ENCODE data around the gene NMT1. TPM values are rescaled to one million over a fixed set of nuclear protein-coding genes. Genes with fewer than 3 reads are reported as not detected.

NMT1 gene
- total and polyA plus RNA-seq, 2 of the 13 experiments (the other 11 are each of a cell fraction or from before 2014, with no cell fraction given) = 75.7 to 142 TPM

GRCh38 chr17:45110676-45111611, 49.8 kb downstream of the NMT1 start (continued):
- 0 out of 2 replicates have a peak, but pooled peaks have one; percentile 25 for TF ChIP-seq ZNF782 (CRISPR knock-in tag; IDR thresholded peaks at IDR 0.05; ENCODE audit: borderline replicate concordance)
- TF ChIP-seq POLR2G (IDR thresholded peaks at IDR 0.05; ENCODE audit: low read depth, low read length) = peak; percentile 48; the same call in 1 of the 2 replicates
- TF ChIP-seq NFE2L2 (IDR thresholded peaks at IDR 0.05; ENCODE audit: low read length) = no peak
- TF ChIP-seq RBM22 (optimal IDR thresholded peaks at IDR 0.05; ENCODE audit: low read length) = peak; percentile 79
- peak; percentile 55; the same call in 1 of the 2 replicates for TF ChIP-seq KDM2A (CRISPR knock-in tag; IDR thresholded peaks at IDR 0.05; ENCODE audit: borderline replicate concordance, low read depth)
- TF ChIP-seq ERF (CRISPR knock-in tag; IDR thresholded peaks at IDR 0.05) = no peak
- peak; percentile 29; the same call in 1 of the 2 replicates for TF ChIP-seq ZNF687 (CRISPR knock-in tag; IDR thresholded peaks at IDR 0.05)
- 0 out of 2 replicates have a peak, but pooled peaks have one; percentile 62 for TF ChIP-seq NCOA1 (CRISPR knock-in tag; IDR thresholded peaks at IDR 0.05)
- TF ChIP-seq TCF7L2 (IDR thresholded peaks at IDR 0.05; ENCODE audit: low read depth, low read length) = no peak
- 0 out of 2 replicates have a peak, but pooled peaks have one; percentile 24 for TF ChIP-seq CAMTA2 (CRISPR knock-in tag; IDR thresholded peaks at IDR 0.05; ENCODE audit: borderline replicate concordance)
- TF ChIP-seq ZFX (CRISPR knock-in tag; IDR thresholded peaks at IDR 0.05; ENCODE audit: low read depth) = peak; percentile 28; the same call in 1 of the 2 replicates
- no peak for TF ChIP-seq ZNF143 (CRISPR knock-in tag; IDR thresholded peaks at IDR 0.05)
- no peak for TF ChIP-seq KLF13 (CRISPR knock-in tag; IDR thresholded peaks at IDR 0.05)
- no peak for TF ChIP-seq LCORL (IDR thresholded peaks at IDR 0.05)
- TF ChIP-seq LCORL (CRISPR knock-in tag; IDR thresholded peaks at IDR 0.05) = 0 out of 2 replicates have a peak, but pooled peaks have one; percentile 30

All from HepG2 (cell line).